GM18907 (cell line): ENCODE data around the gene CEP192.
"Not testable (repeated sequence)": the region's sequence is repeated elsewhere in the genome, so short reads cannot be mapped to it uniquely, and the experiment has no call there.

Experiments
- ATAC-seq: cut with Tn5 transposase; IDR thresholded peaks from one replicate; pipeline ENCODE4 v1.9.1; 2021; ENCODE audit warnings: mild to moderate bottlenecking, moderate library complexity; ENCODE audit not compliant: unreplicated experiment

CEP192 gene

DNA sequence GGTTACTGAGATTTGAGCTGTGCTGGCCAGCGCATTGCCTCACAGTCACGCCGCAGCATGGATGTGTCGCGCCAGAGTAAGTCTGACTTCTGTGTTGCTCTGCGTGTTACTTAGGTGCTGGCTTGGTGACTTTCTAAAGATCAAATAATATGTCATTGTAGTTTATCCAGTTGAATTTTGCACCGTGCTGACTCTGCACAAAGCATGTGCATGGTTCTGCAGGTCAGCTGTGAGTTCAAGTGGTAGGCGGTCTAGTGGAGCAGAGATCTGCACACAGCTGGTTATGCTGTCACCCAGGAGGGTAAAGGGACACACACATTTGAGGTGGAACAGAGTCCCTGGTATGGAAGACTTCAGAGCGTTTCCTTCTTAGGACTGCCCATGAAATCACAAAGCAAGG is 105.1 kb downstream of the CEP192 start:
- no peak for ATAC-seq

DNA sequence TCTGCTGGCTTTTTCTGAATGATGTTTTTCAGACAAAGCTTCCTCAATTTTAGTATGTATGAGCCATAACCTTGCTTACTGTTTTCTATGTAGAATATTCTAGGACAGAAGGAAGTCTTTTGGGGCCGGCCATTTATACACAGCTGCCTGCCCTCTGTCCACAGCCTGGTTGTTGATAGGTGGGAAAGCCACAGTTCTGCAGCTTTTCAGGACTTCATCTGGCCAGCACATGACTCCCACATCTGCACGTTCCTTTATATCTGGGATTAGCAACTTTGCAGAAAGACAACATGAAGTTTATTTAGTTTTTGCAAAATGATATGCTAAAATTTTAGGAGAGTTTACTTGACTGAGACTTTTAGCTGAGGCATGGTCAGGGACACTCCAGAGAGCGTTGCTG is 105.6 kb downstream of the CEP192 start:
- no peak for ATAC-seq

GRCh38 chr18:13098104-13098503 is 106.9 kb downstream of the CEP192 start:
- not testable (repeated sequence) for ATAC-seq

- no peak for ATAC-seq
Observed at GRCh38 chr18:13099113-13099512, 108.0 kb downstream of the CEP192 start.

DNA sequence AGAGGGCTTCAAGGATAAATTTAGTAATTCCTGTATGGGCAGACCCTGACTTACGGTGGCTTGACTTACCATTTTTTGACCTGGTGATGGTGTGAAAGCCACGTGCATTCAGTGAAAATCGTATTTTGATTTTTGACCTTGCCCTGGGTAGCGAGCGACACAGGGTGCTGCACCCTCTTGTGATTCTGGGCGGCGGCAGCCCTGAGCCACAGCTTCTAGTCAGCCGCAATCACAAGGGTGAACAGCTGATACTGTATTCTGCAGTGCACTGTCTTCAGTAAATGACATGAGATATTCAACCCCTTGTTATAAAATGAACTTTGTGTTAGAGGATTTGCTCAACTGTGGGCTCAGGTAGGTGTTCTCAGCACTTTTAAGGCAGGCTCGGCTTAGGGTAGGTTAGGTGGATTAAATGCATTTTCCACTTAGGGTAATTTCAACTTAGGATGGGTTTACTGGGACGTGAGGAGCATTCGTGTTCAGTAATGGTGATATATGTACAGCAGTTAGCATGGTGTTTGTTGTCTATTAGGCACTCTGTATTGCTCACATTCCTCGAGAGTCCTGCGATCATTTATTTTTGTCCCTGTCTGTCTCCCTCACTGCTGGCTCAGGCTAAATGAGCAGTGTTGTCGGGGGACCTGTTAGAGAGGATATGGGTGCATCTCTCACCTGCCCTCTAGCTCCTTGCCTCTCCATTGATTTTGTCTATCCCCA is 109.9 kb downstream of the CEP192 start:
- ATAC-seq, result no peak

GRCh38 chr18:13101659-13102197 is 110.6 kb downstream of the CEP192 start:
- ATAC-seq, result no peak

DNA sequence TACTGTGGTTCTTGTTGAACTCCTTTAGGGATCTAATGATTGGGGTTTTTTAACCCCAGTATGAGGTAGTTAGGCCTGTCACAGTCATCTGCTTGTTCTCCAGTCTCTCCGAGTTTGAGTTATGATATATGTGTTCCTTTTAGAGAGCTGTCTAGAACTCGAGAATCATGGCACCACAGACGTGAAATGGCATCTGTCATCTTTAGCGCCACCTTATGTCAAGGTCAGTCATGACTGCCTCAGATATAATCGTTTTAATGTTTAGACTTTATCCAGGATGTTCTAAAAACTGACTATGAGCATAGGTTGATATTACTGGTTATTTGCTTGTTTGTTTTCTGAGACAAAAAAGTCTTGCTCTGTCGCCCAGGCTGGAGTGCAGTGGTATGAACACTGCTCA is 112.2 kb downstream of the CEP192 start:
- ATAC-seq, result no peak

GRCh38 chr18:13105059-13105458 is 113.9 kb downstream of the CEP192 start:
- ATAC-seq, result no peak

- ATAC-seq, result no peak
Observed at GRCh38 chr18:13107074-13107473, 115.9 kb downstream of the CEP192 start.

- ATAC-seq, result no peak
Observed at GRCh38 chr18:13108330-13108729, 117.2 kb downstream of the CEP192 start.

DNA sequence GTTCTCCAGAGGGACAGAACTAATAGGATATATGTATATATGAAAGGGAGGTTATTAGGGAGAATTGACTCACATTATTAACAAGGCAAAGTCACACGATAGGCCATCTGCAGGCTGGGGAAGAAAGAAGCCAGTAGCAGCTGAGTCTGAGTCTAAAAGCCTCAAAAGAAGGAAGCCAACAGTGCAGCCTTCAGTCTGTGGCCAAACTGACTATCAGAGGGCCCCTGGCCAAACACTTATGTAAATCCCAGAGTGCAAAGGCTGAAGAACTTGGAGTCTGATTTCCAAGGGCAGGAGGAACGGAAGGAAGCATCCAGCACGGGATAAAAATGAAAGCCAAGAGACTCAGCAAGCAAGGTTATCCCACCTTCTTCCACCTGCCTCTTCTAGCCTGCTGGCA is 119.4 kb downstream of the CEP192 start:
- no peak for ATAC-seq

- no peak for ATAC-seq
Observed at GRCh38 chr18:13112982-13113381, 121.8 kb downstream of the CEP192 start.

DNA sequence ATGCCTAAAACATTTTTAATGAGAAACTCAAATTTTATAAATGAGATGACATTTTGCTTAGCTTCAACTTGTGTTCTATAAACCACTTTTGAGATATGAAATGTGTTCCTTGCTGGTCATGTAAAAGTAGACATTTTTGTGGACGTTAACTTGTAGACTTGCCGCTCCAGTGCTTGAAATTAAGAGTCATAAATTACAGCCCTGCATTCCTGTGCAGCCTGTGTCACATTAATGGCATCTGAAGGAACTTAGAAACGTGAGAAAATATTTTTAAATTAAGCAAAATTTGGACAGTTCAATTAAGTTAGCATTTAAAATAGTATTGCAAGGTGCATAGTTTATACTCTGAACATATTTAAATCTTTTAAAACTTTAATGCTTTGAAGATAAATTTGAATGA is 129.1 kb downstream of the CEP192 start:
- ATAC-seq, result no peak

- no peak for ATAC-seq
Observed at GRCh38 chr18:13120983-13121441, 129.8 kb downstream of the CEP192 start.

- ATAC-seq, result no peak
Observed at GRCh38 chr18:13124411-13124810, 133.2 kb downstream of the CEP192 start.

DNA sequence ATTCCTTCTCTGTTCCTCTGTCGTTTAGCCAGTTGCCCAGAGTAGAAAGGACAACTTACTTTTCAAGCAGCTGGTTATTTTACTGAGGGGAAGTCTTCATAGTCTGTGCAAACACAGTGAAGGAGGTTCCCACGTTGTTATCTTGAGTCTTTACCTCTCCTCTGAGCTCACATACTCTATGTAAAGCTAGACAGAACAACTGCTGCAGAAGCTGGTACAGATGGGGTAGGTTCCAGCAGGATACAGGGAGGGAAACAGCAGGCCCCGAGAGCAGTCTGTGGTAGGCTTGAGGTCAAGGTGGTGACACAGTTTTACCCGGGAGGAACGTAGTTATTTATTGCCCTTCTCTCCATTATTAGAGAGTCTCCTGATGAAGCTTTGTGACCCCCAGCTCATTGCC is 134.0 kb downstream of the CEP192 start:
- ATAC-seq, result no peak

DNA sequence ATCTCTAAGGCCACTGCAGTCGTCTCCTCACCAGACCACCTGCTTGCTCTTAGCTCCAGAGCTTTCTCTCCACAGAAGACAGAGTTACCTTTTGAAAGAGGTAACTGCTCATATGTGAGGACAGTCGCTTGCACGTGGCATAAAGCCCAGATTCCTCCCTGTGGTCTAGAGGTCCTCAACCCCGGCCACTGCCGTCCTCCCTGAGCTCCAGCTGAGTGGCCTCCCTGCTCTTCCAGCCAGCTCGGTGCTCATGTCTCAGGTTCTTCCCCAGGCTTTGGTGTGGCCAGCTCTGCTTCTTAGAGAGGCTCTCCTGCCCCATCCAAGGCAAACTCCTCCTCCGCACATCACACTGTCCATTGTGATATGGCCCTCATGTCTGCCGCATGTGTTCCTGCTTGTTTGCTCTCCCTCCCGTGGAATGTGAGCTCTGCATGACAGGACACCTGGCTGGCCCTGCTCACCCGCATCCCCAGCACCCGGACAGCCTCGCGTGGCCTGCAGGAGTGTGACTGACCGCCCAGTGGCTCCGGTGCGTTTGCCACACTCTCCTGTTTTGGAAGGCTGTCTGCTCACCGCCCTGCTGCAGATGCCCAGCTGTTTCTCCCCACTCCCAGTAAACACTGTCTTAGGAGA is 135.9 kb downstream of the CEP192 start:
- no peak for ATAC-seq

DNA sequence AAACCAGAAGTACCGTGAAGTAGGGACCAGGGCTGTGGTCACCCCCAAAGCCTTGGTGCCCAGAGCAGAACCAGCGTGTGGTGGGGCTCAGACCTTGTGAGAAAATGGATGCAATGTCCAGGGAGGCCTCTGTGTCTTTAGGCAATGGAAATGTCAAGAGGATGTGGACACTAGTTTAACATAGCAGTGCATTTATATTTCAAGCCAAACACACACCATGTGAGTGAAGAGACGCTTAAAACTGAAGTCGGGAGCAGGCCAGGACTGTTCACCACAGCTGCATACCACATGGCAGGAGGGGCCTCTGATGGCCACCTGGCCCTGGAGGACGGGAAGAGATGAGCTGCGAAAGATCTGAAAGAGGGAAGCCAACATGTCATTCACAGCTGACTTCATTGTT is 140.1 kb downstream of the CEP192 start:
- no peak for ATAC-seq

- no peak for ATAC-seq
Observed at GRCh38 chr18:13134551-13135401, 143.6 kb downstream of the CEP192 start.

DNA sequence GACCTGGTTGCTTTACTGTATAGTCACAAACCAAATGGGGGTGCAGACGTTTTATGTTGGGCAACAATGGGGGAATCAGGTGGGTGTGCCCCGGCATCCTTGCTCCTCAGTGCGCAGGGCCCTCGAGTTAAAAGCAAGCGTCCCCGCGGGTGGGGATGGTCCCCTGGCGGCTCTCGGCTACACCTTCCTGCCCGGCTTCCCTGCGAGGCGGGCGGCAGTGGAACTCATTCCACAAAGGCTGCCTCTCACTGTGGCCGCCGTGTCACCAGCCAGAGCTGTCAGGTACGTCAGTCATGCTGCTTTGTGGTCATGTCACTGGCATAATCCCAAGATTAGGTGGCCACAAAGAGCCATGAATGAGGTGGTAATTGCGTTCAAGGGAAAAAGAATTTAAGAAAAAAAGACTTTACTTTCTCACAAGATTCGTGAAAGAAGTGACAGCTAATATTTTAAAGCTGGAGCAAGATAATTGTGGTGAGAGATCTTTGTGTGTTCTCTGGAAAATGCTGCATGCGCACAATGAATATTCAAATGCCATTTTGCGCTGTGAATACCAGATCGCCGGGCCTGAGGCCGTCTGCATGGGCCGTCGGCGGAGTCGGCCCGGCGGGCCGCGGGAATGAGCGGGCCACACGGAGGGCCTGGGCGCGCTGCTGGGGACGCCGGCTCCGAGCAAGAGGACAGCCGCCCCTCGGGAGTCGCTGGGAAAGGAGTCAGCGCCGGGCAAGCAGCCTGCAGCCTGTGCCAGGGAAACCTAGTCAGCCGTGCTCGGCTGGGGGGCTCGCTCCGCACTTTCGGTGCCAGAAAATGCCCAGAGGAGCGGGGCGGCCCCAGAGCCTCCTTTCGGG is 145.1 kb downstream of the CEP192 start:
- peak; percentile 14 for ATAC-seq
